ENCODE data around the gene GABBR2. TPM values are rescaled to one million over a fixed set of nuclear protein-coding genes. Genes with fewer than 3 reads are reported as not detected.
"Not testable (repeated sequence)": the region's sequence is repeated elsewhere in the genome, so short reads cannot be mapped to it uniquely, and the experiment has no call there.

GABBR2 gene
- total RNA-seq, 1 donor from 2014 or later, result not detected

- no peak for ATAC-seq
These were observed 117.0 kb downstream of the GABBR2 start for GRCh38 chr9:98591696-98592095.

- no peak for ATAC-seq
These were observed 118.6 kb downstream of the GABBR2 start for GRCh38 chr9:98590101-98590500.

- no peak for ATAC-seq
These were observed 119.6 kb downstream of the GABBR2 start for GRCh38 chr9:98589102-98589501.

GRCh38 chr9:98584853-98585438 is 123.8 kb downstream of the GABBR2 start:
- ATAC-seq, result not testable (repeated sequence)

- no peak for ATAC-seq
These were observed 124.7 kb downstream of the GABBR2 start for GRCh38 chr9:98584059-98584458.

GRCh38 chr9:98583417-98583816 is 125.3 kb downstream of the GABBR2 start:
- no peak for ATAC-seq

- no peak for ATAC-seq
These were observed 127.8 kb downstream of the GABBR2 start for GRCh38 chr9:98580956-98581355.

GRCh38 chr9:98579700-98580099 is 129.0 kb downstream of the GABBR2 start:
- ATAC-seq, result no peak

- ATAC-seq, result no peak
These were observed 131.3 kb downstream of the GABBR2 start for GRCh38 chr9:98577446-98577845.

GRCh38 chr9:98576859-98577258 is 131.9 kb downstream of the GABBR2 start:
- no peak for ATAC-seq

GRCh38 chr9:98576354-98576753 is 132.4 kb downstream of the GABBR2 start:
- no peak for ATAC-seq

- no peak for ATAC-seq
These were observed 133.1 kb downstream of the GABBR2 start for GRCh38 chr9:98575379-98576346.

- ATAC-seq, result no peak
These were observed 134.9 kb downstream of the GABBR2 start for GRCh38 chr9:98573749-98574278.

- ATAC-seq, result no peak
These were observed 135.9 kb downstream of the GABBR2 start for GRCh38 chr9:98572796-98573195.

GRCh38 chr9:98572054-98572627 is 136.6 kb downstream of the GABBR2 start:
- ATAC-seq, result no peak

- no peak for ATAC-seq
These were observed 137.1 kb downstream of the GABBR2 start for GRCh38 chr9:98571643-98572042.

- no peak for ATAC-seq
These were observed 137.9 kb downstream of the GABBR2 start for GRCh38 chr9:98570663-98571440.

- no peak for ATAC-seq
These were observed 138.7 kb downstream of the GABBR2 start for GRCh38 chr9:98570055-98570454.

- no peak for ATAC-seq
These were observed 139.2 kb downstream of the GABBR2 start for GRCh38 chr9:98569491-98569890.

- ATAC-seq, result no peak
These were observed 139.7 kb downstream of the GABBR2 start for GRCh38 chr9:98568909-98569469.

- no peak for ATAC-seq
These were observed 140.4 kb downstream of the GABBR2 start for GRCh38 chr9:98568234-98568908.
